Endometrial microvascular endothelial cells (primary cell): ENCODE measurements around the gene HNRNPUL1. TPM values are rescaled to one million over a fixed set of nuclear protein-coding genes. Genes with fewer than 3 reads are reported as not detected.

Experiments
- in situ Hi-C: cut with HindIII; loops from 2 replicates; pipeline ENCODE4 v1.10.0; 2017; ENCODE audit warnings: low sequenced_read_pairs, low pct_unique_long_range_greater_than_20kb; ENCODE audit errors: inconsistent ontology term
- total RNA-seq: library from RNA; depleted of rRNA; stranded (reverse); fragments of >200 nt; gene quantifications from one replicate; pipeline ENCODE4 v1.2.3, GENCODE V29; 2015; ENCODE audit errors: inconsistent ontology term

Gene HNRNPUL1
- total RNA-seq, 1 donor from 2014 or later, result 141 TPM

- in situ Hi-C loops, result no loop called here
Observed at GRCh38 chr19:41321204-41321599, 57.0 kb downstream of the HNRNPUL1 start.

GRCh38 chr19:41321600-41322270 is 57.6 kb downstream of the HNRNPUL1 start:
- in situ Hi-C loops, result no loop called here

- in situ Hi-C loops, result no loop called here
Observed at GRCh38 chr19:41322451-41322850, 58.3 kb downstream of the HNRNPUL1 start.

GRCh38 chr19:41323023-41323422 is 58.9 kb downstream of the HNRNPUL1 start:
- in situ Hi-C loops, result no loop called here

GRCh38 chr19:41323430-41324125 is 59.4 kb downstream of the HNRNPUL1 start:
- in situ Hi-C loops, result no loop called here

GRCh38 chr19:41324231-41324702 is 60.1 kb downstream of the HNRNPUL1 start:
- in situ Hi-C loops, result no loop called here

- in situ Hi-C loops, result no loop called here
Observed at GRCh38 chr19:41324921-41325639, 60.9 kb downstream of the HNRNPUL1 start.

- in situ Hi-C loops, result no loop called here
Observed at GRCh38 chr19:41325640-41325946, 61.4 kb downstream of the HNRNPUL1 start.

GRCh38 chr19:41325947-41326706 is 62.0 kb downstream of the HNRNPUL1 start:
- in situ Hi-C loops, result no loop called here

- in situ Hi-C loops, result no loop called here
Observed at GRCh38 chr19:41327076-41327575, 63.0 kb downstream of the HNRNPUL1 start.

- in situ Hi-C loops, result no loop called here
Observed at GRCh38 chr19:41327576-41328156, 63.5 kb downstream of the HNRNPUL1 start.

GRCh38 chr19:41328157-41328841 is 64.1 kb downstream of the HNRNPUL1 start:
- in situ Hi-C loops, result no loop called here

GRCh38 chr19:41328842-41329225 is 64.7 kb downstream of the HNRNPUL1 start:
- in situ Hi-C loops, result no loop called here

GRCh38 chr19:41330481-41330880 is 66.3 kb downstream of the HNRNPUL1 start:
- in situ Hi-C loops, result no loop called here

GRCh38 chr19:41330946-41331678 is 66.9 kb downstream of the HNRNPUL1 start:
- in situ Hi-C loops, result no loop called here

- in situ Hi-C loops, result no loop called here
Observed at GRCh38 chr19:41332000-41332399, 67.8 kb downstream of the HNRNPUL1 start.

GRCh38 chr19:41332468-41332867 is 68.3 kb downstream of the HNRNPUL1 start:
- in situ Hi-C loops, result no loop called here

- in situ Hi-C loops, result no loop called here
Observed at GRCh38 chr19:41334793-41335192, 70.6 kb downstream of the HNRNPUL1 start.
